Amygdala (tissue), 56 donors: ENCODE data around the gene ZNF775.

Experiments used
- DNase-seq, 56 donors: peaks; one replicate each; lab custom pipeline; 2025; lab: John Stamatoyannopoulos, UW

The ZNF775 gene

DNA sequence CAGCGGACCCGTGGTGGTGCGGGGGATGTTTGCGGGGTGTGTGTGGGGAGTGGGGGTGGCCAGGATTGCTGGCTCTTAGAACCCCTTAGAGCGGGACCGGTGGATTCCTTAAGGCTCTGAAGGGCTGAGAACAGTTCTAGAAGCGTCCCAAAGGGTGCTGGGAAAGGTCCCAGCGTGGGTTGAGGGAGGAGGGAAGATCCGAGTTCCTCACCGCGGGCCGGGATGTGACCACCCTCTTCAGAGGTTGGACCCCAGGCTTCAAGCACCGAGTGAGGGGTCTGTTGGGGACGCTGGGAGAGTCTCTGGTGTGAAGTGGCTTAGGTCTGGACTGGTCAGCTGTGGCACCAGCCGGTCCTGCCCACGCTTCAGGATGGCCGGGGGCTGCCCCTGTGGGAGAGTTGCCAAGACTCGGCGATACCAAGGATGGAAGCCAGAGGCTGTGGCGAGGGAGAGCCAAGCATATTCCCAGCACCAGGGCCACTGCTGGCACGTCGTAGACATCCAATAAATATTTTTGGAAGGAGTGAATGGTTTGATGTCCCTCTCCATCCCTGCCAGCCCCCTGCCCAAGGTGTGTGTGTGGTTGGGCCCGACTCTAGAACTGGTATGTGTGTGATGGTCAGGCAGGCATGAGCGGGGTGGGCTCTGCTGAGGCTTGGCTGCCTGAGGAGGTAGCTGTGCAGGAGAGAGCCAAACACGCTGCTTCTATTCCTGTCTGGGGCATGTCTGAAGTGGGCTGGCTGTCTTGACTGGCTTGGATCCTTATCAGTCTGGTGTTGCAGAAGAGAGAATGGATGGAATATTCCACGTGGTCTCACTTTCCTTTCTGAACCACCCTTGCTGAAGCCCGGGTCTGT, 19.2 kb downstream of the ZNF775 start:
- no peak for DNase-seq

DNA sequence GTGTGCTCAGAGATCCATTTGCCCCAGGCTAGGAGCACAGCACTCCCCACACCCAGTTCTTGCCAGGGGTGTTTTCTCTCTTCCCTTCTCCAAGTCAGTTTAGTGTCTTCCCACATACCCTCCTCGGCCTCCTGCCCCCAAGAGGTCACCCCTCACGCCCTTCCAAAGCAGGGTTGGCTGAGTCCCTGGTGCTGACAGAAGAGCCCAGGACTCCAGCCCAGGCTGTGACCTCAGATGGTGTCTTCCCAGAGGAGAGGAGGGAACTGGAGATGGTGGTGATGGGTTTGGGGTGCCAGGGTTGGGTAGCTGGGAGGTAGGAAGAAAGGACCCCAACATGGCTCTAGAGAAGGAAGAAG, 19.8 kb downstream of the ZNF775 start:
- no peak for DNase-seq

DNA sequence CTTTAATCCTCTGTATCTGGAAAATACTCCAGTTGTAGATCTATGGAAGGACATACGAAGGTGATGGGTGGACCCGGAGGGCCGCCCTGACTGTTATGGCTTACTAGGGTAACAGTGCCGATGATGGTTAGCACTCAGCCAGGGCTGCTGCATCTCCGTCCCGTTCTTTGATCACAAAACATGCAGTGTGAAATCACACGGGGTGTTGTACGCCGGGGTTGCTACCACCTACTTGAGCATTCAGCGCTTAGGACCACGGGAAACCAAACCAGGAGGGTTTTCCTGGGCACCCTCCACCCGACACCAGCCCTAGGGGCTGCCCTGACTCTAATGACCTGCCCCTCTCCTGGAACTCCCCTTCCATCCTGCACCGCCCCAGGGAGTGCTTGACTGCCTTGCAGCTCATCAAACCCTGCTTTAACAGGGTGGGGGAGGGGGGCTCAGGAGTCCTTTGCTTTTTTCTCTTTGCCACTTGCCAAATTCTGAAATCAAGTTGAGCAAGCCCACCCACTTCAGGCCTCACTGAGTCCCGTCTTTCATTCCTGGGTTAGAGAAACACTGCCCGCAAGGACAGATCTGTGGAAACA, 20.4 kb downstream of the ZNF775 start:
- no peak for DNase-seq

DNA sequence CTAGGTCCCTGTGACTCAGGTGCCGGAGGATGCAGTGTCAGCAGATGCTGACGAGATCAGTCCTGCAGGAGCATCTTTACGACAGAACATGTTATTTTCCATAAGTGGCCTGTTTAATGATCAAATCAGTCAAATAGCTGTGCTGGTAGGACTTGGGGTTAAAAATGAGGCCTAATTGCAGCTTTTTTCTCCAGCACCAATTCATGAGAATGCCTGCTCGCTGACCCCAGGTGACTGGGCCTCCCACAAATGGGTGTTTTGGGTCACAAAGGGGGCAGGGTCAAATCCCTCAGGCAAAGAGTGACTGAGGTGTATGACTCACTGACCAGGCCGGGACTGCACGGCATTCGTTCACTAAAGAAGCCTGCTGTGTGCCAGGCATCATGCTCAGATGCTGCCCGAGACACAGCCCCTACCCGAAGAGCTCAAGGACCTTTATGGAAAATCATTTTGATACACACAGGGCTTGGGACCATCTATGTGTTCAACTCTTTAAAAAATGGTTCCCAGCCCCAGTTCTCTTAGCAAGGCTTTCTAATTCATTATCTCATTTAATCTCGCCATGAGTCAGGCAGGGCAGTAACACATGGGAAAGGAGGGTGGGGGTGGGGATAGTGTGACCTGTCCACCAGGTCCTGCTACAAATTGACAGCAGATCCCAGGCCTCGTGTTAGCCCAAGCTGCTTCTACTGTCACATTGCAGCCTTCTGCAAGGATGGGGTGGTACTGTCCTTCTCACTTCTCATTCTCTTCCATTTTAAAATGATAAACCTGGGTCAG, 21.1 kb downstream of the ZNF775 start:
- DNase-seq: no peak

DNA sequence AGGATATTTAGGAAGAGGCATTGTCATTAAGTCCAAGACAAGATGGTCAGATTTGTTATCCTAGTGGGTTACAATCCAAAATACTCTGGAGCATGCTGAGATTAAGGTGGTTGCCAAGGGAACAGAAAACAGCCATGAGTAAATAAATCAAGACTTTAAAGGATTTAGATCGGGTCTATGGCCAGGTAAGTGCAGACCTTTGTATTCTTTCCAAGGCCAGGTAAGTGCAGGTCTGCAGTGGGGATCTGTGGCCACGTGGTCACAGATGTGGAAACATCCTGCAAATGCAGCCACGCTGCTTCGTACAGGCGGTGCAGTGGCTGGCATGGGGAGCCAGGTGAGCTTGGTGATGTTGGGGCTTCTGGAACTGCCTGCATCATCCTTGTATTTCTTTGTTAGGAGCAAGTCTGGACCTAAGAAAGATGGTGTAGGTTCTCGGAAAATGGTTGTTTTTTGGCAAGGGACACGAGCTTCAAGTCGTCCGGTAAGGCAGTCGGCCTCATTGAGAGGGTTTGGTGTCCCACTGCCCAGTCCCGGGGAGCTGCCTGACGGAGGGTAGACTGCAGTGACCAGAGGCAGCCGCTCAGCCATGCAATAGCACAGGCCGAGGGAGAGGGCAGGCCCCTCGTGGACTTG, 21.8 kb downstream of the ZNF775 start:
- DNase-seq: no peak

DNA sequence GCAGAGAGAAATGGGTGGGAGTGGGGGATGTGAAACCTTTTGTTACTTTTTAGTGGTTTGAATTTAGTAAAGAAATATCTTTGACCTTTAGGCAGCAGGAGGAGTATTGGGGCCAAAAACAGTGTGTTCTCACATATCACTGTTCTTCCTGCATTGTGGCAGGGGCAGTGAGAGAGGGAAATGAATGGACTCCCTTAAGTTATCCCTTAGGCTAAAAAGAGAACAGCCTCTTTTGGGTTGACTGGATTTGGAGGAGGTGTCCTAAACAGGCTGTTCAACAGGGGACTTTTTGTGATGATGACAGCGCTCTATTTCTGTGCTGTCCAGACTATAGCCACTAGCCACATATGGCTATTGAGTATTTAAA, 22.3 kb downstream of the ZNF775 start:
- no peak for DNase-seq

DNA sequence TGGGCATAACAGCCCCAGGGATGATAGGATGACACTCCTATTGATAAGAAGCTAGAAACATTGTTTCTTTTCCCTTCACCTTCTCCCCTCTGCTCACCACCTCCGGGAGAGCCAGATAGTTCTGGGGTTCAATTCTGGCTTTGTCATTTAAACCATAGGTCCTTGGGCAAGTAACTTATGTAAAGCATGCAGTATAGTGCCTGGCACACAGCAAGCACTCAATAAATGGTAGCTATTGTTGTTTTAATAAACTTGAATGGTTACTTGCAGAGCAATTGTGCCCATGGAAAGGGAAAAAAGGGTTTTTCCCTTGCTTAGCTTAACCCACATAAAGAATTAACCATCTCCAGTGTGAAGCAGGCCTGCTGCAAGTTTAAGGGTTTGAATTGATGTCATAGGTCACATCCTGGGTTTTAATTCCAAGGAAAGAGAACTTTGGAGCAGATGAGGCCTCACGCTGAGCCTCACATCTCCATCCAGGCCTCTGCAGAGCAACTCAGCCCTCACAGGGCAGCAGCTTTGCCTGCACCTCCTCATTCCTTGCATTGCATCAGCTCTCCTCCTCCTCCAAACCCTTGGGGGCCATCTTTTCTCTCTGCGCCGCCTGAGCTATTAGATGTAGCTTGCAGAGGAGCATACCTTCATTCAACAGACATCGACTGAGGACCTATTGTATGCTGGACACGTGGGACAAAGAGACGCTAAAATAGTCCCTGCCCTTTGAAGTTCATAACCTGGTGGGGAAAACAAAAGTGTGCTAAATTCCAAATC, 22.9 kb downstream of the ZNF775 start:
- no peak for DNase-seq

DNA sequence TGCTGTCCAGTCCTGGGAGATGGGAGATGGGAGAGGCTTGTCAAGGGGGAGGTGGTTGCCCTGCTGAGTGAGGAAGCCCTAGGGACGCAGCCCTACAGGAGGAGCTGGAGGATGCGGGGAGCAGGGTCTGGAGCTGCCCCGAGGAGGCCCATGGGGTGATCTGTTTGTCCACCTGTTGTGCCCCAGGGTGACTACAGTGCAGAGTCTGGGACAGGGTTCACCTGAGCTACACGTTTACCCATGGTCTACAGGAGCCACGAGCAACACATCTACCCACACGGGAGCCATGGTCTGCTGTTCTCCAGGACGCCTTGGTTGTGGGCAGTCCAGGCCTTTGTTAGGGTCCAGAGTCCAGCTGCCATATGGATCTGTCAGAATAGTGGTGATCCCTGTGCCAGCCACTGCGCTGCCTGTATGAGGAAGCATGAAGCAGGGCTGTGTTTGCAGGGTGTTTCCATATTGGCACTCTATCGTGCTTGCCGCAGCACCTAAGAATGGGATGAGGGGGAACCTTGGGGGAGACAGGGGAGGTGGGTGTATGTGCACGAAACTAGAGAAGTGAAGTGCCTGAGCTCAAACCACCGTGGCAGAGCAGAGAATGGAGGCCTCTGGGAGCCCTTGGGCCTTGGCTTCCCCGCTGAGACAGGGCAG, 23.7 kb downstream of the ZNF775 start:
- DNase-seq: no peak

DNA sequence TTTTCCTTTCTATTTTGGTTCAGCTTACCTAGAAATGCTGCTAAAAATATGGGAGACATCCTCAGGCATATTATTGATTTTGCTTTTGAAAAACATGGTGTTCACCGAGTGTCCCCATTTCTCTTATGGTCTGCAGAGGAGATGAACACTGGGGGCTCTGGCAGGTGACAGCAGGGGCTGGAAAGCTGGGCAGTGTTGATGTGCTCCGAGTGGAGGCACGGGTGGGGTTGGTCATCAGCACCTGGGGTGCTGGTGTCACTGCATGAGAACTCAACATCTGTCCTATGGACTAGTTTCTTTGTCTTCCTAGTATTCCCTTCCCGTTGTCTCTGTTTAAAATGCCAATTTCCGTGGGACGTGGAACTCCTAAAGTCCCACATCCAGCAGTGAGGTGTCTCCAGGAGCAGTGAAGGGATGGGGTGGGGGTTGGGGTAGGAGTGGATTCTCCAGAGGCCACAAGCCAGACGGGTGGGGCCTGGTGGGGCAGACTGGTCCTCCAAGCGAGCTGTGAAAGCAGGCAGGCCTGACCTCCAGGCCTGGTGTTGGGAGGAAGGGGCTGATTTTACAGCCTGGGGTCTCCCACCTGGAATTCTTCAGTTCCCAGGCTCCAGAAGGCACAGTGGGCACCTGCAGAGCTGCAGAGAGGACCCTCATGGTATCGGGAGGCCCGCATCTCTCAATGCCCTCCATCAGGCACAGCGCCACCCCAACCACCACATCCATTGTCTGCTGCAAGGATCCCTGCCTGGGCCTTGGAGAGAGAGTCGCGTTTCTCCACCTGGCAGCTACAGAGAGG, 24.4 kb downstream of the ZNF775 start:
- DNase-seq: no peak

DNA sequence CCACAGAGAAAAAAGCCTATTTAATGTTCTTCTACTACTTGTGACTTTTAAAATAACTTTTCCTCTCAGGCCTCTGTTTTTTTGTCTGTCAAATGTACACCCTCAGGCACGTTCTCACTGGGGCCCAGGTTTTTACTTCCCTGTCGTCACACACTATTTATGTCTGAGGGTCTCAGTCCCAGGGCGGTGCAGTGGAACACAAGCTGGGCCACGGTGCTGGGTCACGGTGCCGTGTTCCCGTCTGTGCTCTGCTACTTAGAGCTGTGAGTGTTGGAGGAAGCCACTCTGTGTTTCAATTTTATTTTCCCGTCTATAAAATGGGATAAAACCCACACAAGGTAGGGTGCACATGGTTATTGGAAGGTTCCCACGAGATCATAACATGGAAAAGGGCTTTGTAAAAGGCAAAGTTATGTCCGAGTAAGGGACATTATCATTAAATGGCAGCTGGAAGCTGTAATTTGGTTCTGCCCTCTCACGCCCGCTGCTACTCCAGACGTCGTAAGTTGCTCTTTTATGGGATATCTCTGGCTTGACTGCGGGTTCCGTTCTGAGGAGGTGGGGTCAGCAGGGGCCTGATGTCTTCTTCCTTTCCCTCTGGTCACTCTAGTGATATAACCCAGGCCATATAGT, 25.2 kb downstream of the ZNF775 start:
- DNase-seq: no peak

DNA sequence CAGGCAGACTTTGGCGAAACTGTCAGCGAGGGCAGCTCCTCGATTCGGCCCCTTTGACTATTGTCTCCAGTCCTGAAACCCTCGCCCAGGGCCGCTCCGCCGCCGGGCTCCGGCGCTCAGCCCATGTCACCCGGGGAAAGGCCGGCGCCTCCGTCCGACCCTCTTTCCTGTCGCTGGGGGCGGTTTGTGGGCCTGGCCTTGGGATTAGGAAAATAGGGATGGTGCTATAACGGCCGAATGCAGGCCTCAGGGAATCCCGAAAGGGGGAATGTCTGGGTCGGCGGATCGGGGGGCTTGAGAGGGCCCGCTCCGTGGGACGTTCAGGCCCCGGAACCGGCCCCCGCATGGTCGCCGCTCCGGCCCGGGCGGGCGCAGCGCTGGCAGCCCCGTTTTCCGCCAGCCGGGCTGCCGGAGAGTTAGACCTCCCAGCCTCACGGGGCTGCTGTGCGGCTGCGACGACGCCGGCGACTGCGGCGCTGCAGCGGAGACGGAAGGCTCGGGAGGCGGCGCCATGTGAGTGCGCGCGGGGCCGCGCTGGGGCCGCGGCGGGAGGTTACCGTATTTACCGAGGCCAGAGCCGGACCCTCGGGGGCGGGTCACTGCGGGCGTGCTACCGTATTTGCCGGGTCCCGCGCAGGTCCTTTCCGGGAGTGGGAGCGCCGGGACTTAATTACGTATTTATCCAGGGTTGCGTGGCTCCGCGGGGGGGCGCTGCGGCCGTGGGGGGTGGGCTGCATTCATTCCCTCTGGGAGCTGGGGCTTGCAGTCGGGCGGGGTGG, 25.9 kb downstream of the ZNF775 start:
- peak in 54 of 56 donors; percentile 36 to 93 (median 80) for DNase-seq

DNA sequence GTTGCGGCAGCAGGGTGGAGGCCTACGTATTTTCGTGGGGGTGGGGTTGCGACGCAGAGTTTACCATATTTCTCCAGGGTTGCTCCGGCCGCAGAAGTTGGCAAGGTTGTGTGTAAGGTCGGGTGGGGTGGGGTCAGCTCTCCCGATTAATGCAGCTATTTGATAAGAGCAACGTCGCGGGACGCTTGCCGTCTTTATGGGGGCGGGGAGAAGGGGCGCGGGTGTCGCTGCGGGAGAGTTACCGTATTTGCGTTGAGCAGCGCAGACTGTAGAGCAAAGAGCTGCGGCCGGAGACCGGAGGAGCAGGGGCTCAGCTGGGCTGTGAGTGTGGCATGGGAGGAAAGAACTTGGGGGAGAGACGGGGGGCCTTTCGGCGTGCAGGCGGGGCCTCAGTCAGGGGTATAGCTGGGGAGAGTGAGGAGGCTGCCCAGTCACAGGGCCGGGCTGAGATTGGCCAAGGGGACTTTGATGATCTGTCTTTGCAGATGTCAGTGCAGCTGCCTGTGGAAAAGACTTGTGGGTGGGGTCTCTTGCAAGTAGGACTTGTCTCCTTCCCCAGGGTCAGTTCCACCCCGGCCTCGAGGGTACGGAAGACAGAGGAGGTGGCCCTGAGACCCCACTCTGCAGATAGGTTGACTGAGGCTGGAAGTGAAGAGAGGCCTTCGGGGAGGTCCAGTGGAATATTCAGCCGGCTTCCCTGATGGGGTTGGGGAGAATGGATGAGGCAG, 26.6 kb downstream of the ZNF775 start:
- DNase-seq: peak in 15 of 56 donors; percentile 36 to 74 (median 63)

DNA sequence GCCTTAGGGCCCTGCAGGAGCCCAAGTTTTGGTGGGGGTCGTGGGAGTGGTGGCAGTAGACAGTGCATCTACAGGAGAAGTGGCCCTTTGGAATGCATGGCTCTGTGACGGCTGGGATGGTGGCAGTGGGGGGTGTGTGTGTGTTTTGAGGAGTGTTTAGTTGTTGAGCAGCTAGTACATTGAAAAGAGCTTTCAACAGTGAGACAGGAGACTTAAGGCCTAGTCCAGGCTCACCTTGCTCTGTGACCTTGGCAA, 27.1 kb downstream of the ZNF775 start:
- DNase-seq: no peak

DNA sequence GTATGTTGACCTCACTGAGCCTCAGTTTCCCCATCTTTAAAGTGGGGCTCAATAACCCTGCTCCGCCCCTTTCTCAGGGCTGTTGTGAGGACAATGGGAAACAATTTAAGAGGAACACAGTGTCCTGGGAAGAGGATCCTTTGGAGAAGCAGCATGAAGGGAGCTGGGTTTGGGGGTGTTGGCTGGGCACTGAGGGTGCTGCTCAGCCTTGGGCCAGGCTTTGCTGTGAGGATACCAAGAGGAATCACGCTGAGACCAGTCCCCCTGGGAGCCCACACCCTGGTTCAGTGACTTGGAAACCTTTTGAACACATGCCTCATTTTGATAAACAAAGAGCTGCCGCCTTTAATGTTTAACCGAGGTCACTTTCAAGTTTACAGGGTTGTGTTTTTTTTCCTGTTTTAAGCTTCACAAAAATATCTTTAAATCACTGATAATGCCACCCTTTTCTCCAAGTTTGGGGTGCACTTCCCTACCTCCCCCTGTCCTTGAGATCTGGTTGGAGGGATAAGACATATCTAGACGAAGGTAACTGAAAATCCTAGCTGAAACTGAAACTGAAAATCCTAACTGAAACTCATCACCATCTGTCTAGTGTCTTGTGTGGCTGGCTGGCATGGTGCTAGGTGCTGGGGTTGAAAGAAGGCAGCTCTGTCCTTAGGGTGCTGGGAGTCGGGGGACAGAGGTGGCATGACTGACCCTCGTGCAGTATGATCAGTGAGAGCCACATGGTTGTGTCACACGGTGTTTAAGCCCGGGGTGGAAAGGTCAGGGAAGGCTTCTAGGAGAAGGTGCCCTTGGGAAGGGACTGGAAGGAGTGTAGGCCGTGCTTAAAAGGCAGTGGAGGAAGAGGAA, 27.7 kb downstream of the ZNF775 start:
- no peak for DNase-seq

DNA sequence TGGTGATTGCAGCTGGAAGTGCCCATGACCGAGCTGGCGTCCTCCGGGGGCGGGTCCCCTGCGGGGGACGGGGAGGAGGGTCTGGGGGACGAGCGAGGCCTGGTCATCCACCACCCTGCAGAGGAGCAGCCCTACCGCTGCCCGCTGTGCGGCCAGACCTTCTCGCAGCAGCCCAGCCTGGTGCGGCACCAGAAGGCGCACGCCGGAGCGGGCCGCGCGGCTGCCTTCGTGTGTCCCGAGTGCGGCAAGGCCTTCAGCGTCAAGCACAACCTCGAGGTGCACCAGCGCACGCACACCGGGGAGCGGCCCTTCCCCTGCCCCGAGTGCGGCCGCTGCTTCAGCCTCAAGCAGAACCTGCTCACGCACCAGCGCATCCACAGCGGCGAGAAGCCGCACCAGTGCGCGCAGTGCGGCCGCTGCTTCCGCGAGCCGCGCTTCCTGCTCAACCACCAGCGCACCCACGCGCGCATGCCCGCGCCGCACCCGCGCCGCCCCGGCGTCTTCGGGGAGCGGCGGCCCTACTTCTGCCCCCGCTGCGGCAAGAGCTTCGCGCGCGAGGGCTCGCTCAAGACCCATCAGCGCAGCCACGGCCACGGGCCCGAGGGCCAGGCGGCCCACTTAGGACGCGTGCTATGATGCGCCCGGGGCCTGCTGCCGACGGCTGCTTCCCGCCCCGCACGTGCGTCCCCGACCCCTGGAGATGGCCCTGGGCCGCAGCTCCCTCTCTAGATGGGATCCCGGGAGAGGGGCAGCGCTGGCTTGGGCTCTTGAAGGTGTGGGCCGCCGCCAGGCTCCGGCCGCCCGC, 28.7 kb downstream of the ZNF775 start:
- DNase-seq: no peak
